Ecto neural progenitor cell (in vitro differentiated cells): ENCODE measurements around the gene DDIT3.
A peak's percentile ranks its signal among the peaks of the same experiment; 100 is the strongest.
"Not testable (repeated sequence)": the region's sequence is repeated elsewhere in the genome, so short reads cannot be mapped to it uniquely, and the experiment has no call there.

Experiments used
- DNase-seq: peaks from one replicate; pipeline ENCODE4 v3.0.0-alpha.2; 2018; ENCODE audit warnings: low spot score

DDIT3 gene, protein sequence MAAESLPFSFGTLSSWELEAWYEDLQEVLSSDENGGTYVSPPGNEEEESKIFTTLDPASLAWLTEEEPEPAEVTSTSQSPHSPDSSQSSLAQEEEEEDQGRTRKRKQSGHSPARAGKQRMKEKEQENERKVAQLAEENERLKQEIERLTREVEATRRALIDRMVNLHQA

DNA sequence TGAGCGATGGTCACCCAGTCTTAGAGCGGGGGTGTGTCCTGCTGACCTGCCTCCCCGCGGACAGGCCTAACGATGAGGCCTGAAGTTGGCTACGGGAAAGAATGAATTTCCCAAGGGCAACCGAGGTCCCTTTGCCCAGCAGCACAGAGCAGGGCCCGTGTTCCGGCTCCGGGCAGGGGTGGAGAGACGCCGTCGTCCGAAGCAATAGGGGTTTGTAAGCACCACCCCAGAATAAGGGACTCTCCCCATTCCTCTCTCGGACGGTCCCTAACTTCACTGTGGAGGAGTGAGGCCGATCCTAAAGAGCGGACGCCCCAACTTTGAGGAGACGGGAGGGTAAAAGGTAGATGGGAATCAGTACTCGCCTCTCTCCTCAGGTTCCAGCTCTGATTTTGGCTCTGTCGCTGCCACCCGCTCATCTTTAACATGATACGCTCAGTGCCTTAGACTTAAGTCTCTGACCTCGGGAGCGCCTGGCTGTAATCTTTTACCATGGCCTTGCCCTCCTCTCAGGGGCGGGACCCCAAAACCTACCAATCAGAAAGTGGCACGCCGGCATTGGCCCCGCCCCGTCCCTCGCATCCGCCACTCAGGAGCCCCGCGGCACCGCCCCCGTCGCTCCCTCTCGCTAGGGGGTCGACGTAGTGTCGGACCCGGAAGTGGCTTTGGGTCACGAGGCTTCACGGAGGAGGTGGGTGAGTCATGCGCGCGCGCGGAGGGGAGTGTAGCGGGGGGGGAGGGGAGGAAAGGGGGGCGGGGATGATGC is at the start of gene DDIT3:
DDIT3 (minus strand) TSS at position 462 of the 766 bp plus-strand sequence. CDS start 3,108 bp downstream, outside the sequence.
- DNase-seq: peak; percentile 100

DNA sequence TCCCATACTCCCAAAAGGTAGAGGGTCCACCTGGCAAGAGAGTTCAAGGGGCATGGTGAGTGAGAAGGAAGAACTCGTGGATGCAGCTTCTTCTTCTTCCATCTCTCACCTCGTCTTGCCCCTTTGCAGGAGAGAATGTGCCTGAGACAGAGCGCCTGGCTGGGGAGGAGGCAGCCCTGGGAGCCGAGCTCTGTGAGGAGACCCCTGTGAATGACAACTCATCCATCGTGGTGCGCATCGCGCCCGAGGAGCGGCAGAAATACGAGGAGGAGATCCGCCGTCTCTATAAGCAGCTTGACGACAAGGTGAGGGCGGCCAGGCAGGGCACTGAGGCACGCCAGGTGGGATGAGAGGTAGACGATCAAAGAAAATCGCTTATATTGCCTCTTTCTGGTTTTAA is 49.5 kb upstream of the DDIT3 start:
- no peak for DNase-seq

DNA sequence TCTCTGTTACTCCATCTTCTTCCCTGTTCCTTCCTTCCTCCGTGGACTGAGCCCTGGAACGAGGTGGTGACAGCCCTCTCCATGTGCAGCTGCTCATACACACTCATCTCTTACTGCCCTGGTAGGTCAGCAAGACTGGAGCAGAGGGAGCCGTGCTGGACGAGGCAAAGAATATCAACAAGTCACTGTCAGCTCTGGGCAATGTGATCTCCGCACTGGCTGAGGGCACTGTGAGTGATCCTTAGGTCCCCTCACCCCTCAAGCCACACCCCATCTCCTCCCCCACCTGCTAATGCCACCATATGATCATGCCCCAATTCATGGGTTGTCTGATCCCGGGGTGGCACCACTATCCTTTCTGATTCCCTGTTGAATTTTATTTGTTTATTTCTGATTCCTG is 48.5 kb upstream of the DDIT3 start:
- no peak for DNase-seq

DNA sequence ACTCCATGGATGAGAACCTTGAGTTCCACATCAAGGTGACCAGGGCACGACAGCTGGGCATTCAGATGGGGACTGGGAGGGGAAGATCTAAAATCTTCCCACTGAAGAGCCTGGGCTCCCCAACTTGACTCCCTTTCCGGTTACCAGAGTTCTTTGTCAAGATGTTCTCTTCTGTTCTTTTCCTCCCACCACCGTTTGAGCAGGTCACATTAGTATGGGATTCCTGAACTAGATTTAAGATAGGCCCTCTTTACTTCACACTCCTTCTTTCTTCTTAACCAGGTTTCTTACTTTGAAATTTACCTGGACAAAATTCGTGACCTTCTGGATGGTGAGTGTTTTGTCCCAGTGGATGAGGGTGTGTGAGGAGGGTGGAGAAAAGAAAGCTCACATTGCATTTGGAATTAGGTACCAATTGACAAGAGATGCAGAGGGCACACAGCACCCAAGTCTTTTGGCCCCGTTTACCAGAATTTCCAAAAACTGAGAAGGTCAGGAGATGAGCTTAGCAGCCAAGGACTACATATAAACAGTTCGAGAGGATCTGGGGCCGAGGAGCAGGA is 43.9 kb upstream of the DDIT3 start:
- DNase-seq: no peak

DNA sequence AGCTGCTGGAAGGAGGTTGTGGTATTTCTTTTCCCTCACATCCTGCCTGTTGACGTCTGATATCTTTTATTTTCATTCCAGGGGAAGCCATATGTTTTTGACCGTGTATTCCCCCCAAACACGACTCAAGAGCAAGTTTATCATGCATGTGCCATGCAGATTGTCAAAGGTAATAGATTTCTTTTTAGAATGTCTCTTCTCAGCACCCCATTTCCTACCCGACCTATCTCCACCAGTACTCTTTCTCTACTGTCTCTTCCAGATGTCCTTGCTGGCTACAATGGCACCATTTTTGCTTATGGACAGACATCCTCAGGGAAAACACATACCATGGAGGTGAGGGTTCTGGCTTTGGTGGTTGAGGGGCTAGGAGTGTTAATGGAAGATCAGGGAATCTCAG is 43.0 kb upstream of the DDIT3 start:
- no peak for DNase-seq

DNA sequence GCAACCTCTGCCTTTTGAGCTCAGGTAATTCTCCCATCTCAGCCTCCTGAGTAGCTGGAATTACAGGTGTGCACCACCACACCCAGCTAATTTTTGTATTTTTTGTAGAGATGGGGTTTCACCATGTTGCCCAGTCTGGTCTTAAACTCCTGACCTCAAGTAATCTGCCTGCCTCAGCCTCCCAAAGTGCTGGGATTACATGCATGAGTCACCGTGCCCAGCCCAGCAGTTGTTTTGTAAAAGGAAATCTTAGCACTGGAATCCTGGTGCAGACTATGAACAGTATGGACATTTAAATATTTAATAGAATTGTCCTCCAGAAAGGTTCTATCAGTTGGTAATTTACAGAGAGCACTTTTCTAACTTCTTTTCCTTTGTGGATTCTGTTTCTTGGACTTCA is 40.8 kb upstream of the DDIT3 start:
- not testable (repeated sequence) for DNase-seq

DNA sequence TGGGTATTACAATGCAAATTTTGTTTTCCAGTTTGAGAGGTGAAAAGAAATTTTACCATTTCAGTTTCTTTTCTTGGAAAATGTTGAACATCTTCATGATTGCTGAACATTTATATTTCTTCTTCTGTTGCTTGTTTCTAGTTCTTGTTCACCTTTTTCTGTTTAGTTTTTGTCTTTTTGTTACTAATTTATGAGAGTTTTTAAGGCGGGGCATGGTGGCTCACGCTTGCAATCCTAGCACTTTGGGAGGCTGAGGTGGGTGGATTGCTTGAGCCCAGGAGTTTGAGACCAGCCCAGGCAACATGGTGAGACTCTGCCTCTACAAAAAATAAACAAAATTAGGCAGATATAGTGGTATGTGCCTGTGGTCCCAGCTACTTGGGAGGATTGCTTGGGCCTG is 40.2 kb upstream of the DDIT3 start:
- DNase-seq: no peak

DNA sequence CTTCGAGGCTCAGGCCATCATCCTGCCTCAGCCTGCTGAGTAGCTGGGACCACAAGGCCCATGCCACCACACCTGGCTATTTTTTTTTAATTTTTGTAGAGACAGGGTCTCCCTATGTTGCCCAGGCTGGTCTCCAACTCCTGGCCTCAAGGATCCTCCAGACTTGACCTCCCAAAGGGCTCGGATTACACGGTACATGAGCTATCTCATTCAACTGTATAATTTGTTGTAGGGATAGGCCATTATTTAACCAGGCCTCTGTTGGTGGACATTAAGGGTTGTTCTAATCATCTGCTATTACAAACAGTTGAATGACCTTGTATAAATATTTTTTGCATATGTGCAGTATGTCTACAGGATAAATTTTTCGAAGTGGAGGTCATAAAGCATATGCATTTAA is 38.5 kb upstream of the DDIT3 start:
- no peak for DNase-seq

DNA sequence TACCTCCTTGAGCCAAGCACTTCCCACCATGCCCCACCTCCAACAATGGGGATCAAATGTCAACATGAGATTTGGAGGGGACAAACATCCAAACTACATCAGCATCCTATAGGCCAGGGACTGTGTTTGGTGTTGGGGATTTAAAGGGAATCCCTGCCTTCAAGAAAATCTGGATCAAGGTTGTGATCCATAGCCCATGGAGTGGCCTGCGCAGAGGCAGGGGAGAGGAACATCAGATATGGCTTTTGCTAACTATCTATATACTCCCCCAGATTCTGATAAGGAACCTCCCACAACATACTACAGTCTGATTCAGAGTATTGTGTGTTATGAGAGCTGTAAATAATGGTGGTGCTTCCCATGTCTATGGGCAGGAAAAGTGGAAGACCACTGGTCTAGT is 34.6 kb upstream of the DDIT3 start:
- no peak for DNase-seq

DNA sequence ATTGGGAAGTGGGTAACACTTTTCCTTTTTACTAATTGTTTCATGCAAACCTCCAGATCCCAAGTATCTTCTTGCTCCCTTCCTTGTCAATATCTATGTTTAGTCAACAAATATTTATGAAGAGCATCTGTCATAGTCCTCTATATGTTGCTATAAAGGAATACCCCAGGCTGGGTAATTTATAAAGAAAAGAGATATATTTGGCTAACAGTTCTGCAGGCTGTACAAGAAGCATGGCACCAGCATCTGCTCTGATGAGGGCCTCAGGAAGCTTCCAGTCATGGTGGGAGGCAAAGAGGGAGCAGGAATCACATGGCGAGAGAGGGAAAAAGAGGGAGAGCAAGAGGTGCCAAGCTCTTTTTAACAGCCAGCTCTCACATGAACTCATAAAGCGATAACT is 34.1 kb upstream of the DDIT3 start:
- DNase-seq: no peak

DNA sequence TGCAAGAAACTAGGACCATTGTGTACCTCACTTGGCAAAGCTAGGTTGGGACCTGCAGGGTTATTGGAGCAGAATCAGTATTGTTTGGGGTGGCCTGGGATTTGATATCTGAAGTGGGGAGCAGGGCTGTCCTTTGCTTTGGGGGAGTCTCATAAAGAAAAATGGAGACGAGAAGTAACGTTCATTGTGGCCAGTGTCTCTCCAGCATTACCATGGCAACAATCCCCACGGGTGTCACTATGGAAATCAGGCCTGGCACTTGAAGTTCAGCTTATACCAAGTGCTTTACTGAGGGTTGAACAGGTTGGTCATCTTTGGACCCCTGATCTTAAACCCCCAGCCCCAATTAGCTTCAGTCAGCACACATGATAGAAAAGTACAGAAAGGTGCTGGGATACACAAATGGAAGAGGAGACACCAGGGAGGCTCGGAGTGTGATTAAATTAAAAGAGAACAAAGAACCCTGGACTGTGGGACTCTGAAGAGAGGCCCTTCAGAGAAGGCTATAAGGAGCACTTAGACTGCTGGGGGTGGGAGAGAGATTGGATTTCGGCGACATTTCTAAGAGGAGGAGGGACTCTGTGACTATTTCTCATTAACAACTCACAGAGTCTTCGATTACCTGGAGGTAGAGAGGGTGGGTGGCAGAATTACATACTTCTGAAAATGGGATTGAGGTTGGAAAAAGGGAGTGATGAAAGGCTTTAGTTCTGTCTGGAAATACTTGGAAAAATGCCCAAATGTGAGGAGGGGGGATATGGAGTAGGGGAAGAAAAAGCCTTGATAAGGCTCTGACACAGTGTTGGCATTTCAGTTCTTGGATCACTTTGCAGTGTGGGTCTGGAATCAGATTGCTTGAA is 33.3 kb upstream of the DDIT3 start:
- no peak for DNase-seq

DNA sequence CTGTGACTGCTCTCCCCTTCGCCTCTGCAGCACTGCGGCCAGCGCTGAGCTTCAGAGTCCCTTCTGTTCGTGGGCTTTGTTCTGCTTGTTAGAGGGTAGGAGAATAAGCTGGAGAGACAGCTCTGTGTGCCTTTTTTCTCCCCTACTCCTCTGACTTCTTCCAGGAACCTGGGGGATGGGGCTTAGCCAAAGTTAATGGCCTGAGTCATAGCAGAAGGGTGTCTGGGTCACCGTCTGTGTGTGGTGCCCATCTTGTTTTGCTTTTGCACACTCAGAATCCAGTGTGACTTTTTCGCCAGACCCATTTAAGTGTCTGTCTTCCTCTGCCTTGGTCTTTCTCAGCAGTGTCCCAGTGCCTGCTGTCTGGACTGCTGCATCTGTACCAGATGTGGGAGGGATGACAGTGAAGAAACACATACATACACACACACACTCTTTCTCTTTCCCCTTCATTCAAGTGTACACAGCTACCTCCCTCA is 32.6 kb upstream of the DDIT3 start:
- DNase-seq: no peak

DNA sequence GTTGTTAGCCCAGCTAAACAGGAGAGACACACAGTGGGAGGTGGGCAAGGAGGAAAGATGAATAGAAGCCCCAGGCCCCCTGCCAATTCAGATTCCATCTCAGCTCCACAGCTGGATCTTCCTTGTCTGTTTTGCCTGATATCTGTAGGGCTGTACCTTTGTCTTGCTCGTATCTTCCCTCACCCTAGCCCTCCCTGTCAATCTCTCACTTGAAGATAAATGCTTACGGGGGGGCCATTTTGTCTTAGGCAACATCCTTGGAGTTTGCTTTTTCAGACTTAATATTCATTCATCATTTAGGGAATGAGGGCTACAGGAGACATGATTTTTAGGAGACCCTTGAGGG is 32.0 kb upstream of the DDIT3 start:
- DNase-seq: no peak

DNA sequence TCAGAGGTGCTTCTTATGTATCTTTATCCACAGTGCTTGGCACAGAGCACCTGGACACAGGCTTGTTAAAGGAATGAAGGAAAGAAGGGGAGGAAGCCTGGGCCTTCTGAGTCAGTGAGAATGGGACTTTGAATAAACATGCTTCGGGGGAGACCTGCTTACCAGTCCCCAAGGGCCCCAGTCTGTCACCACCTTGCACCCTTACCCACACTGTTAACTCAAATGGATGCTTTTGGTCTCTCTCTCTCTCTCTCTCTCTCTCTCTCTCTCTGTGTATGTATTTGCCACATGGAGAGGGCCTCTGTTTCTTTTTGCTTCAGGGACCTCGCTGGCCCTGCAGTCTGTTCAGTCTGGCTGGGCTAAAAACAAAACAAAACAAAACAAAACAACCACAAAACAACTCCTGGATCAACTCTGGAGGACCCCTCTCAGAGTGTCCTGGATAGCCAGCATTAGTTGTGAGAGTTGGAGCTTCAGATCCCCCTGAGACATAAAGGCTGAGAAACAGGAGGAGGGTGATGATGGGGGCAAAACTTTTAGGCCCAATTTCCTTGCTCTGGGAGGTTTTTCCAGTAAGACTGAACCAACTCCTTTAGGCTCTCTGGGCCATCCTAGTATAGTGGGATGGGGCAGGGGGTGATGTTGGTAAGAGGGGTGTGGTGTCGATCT is 31.5 kb upstream of the DDIT3 start:
- DNase-seq: no peak

DNA sequence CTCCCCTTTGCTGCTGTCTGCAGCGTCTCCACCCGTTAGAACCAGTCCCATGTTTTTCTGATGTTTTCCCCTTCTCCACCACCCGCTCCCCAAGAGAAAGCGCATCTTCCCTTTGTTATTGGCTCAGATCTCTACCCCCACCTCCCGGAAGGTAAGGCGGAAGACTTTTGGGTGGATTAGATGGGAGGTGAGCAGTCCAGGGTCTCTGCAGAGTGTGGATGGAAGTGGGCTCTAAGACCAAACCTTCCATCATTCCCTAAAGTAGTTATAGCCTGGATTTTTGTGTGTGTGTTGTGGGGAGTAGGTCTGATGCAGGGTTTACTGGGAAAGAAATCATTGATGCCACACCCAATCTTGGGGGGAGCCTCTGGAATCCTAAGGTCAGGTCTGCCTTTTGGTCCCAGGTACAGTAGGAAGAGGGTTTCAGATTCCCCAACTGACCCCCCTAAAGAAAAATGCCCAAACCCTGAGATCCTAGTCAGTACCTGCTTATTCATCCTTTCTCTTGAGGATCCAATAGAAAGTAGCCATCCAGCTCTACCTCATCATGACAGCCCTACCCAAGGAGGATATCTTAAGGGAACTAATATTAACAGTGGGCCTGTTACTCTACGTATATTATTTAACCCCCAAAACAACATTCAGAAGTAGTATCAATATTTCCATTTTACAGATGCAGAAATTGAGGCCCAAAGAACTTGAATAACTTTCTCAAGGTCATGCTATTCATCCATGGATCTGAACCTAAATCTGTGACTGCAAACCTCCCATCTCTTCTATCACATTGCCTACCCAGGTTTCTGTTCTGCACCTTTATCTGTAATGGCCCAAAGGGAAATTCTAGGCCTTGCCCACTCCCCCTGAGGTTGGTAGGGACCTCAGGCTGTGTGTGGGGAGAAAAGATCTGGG is 30.6 kb upstream of the DDIT3 start:
- no peak for DNase-seq

DNA sequence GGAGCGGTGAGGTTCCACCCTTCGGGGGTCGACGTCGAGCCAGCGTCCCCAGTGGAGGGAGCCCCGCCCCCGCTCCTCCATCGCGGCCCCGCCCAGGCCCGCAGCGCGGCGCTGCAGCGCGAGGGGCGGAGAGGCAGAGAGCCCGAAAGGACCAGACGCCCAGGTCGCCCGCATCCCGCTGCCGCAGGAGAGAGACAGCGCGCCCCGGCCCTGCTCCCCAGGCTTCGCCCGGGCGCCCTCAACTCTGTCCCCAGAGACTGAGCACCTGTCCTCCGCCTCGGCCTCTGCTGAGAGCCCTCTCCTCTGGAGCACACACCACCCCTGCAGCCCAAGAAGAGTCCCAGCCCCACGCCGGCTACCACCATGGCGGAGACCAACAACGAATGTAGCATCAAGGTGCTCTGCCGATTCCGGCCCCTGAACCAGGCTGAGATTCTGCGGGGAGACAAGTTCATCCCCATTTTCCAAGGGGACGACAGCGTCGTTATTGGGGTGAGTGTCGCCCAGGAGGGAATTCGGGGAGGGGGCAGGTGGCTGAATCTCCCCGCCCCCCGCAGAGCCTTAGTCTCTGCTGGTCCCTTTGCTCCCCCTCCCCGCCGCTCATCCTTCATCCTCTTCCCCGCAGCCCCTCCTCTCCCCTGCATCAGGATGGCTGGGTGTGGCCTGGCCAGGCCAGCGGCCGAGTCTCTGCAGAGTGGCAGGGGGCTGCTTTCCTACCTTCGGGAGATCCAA is 29.8 kb upstream of the DDIT3 start, which contains the start of gene KIF5A:
KIF5A (plus strand) TSS at position 136 of the 732 bp plus-strand sequence; CDS start at position 364, 228 bp downstream.
- peak; percentile 85 for DNase-seq

DNA sequence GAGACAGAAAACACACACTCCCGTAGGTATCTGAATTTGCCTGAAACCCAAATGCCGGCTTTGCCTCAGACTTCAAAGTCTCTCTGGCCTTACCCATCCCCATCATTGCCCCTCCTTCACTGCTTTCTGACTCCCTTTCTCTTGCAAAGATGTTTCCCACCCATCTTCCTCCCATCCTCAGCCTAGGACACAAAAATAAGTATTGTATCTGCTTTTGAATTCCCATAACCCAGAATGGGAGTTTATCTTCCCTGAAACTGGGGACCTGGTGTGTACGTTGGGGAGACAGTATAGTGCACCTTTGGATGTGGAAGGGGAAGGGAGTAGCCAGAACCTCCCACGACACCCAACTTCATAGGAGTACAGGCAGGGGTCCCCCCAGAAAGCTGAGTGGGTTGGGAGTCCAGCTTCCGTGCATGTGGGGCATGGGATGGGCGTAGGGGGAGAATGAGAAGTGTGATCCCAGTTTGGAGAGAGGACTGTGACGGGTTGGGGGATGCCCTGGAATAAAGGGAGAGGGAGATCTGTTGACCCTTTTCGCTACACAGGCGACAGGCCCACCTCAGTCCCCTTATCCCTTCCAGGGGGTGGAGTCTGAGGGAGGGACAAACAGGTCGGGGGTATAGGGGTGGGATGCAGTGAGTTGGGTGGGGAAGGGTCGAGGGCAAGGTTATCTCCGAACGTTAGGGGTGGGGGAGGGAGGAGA is 29.0 kb upstream of the DDIT3 start:
- no peak for DNase-seq

DNA sequence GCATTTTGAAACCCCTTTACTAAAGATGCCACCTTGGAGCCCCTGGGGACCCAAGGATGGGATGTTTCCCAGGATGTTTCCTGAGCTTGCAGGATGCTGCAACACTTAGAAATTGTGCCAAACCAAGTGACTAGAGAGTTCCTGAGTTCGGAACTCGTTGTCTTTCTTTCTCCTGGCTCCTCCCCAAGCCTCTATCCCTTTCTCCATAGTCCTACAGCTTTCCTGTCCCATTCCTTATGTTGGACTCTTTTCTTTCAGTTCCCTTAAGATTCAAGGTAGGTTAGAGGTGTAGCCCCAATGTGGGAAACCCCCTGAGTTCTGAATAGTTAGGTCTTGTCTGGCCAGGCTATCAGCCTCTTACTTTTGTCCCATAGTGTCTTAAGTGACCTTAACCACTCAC is 28.2 kb upstream of the DDIT3 start:
- no peak for DNase-seq

DNA sequence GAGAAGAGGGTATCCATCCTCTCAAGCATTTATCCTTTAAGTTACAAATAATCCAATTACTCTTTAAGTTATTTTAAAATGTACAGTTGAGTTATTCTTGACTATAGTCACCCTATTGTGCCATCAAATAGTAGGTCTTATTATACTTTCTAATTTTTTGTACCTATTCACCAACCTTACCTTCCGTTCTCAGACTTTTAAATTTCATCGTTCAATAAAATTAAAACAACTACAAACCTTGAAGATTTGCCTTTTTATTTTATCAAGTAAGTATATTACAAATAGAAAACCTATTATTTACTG is 27.6 kb upstream of the DDIT3 start:
- no peak for DNase-seq
